CD1c-positive myeloid dendritic cell (primary cell): ENCODE data around the gene PPP5C.
A peak's percentile ranks its signal among the peaks of the same experiment; 100 is the strongest.
"Not testable (repeated sequence)": the region's sequence is repeated elsewhere in the genome, so short reads cannot be mapped to it uniquely, and the experiment has no call there.

ENCODE experiments used
- DNase-seq: peaks from one replicate; pipeline ENCODE4 v3.0.0-alpha.2; 2016; ENCODE audit errors: extremely low spot score

Gene PPP5C

DNA sequence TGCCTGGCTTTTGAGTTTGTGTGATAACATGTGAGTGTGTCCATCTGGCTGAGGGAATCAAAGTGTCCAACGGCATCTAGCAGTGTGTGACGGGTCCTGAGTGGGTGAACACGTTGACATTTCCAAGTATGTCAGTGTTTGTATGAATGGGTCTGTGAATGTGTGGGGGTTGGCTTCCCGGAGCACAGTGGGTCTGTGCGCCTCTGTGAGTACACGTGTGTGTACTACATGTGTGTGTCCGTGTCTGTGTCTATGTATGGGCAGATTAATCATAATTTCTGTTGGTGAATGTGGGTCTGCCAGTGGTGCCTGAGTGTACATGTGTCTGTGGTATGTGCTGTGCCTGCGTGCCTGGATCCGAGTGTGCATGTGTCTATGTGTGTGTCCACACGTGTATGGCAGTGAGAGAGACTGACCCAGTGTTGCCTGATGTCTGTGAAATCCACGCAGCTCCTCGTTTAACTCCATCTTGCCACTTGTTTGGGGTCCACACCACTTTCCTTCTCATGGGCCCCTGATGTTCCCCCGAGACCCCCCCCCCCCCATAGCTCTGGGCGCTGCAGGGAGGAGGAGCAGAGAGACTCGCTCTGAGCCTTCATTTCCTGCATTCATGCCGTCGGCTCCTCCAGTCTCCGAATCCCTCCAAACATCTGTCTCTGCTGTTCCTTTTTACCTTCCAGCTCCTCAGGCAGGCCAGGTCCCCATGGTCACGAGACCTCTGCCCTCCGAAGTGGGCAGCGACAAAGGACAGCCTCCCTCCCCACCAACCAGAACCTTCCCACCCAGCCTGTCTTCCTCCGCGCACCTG, 61.2 kb downstream of the PPP5C start:
- no peak for DNase-seq

DNA sequence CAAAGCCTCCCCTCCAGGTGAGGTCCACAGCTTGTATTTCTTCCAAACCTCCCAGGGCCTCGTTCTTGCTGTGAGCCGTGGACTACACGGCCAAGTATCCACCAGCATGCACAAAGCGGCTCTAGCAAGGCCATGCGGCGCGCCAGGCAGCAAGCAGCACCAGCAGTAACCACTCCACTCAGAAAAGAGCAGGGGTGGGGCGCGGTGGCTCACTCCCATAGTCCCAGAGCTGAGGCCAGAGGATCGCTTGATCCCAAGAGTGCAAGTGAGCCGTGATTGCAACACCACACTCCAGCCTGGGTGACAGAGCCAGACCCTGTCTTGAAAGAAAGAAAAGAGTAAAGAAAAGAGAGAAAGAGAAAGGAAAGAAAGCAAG, 61.8 kb downstream of the PPP5C start:
- DNase-seq = no peak

DNA sequence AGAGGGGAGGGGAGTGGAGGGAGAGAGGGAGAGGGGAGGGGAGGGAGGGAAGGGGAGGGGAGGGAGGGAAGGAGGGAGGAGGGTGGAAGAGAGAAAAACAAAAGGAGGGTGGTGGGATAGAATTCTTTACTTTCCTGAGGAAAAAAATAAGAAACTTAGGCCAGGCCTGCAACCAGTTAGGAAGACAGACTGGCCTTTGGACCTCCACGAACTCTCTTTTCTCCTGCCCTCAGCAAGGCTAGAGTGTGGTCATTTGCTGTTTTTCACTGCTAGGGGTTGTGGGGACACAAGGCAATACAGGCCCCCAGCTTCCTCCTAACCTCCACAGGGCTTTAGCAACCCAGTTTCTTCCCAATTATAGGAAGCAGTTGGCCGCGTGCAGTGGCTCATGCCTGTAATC, 62.3 kb downstream of the PPP5C start:
- DNase-seq = no peak

GRCh38 chr19:46410205-46411087, 63.6 kb downstream of the PPP5C start:
- no peak for DNase-seq

DNA sequence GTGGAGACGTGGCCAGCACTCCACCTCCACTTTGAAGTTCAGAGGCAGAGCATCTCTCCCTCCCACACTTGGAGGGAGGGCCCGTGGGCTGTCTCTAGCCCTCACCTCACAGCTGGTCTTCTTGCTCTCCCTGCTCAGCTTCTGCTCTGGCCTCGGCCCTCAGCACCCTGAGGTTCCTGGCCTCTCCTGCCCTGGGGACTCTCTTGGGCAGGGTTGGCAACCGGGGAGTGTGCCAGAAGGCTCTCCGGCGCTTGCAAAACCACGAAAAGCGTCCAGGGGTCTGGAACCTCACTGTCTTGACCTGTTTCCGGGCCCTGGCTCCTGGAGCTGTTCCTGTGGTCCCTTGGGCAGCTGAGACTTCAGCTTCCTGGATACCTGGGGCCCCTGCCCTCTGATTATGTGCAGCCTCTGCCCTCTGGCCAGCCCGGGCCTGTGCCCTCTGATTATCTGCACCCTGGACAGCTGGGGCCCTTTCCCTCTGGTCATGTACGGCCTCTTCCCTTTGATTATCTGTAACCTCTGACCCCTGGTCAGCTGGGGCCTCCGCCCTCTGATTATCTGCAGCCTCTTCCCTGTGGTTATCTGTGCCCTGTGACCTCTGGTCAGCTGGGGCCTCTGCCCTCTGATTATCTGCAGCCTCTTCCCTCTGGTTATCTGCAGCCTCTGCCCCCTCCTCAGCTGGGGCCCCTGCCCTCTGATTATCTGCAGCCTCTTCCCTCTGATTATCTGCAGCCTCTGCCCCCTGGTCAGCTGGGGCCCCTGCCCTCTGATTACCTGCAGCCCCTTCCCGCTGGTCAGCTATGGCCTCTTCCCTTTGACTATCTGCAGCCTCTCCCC, 64.4 kb downstream of the PPP5C start:
- DNase-seq = no peak

GRCh38 chr19:46411925-46412649, 65.2 kb downstream of the PPP5C start:
- no peak for DNase-seq

GRCh38 chr19:46412650-46413261, 65.9 kb downstream of the PPP5C start:
- no peak for DNase-seq

- no peak for DNase-seq
These were observed 66.6 kb downstream of the PPP5C start, which contains the start of gene CCDC8 for GRCh38 chr19:46413262-46414031. TSS of gene CCDC8 (minus strand) at chr19:46413564. CDS start at chr19:46412810, 754 bp downstream.

GRCh38 chr19:46414899-46415298, 68.0 kb downstream of the PPP5C start:
- DNase-seq = not testable (repeated sequence)

GRCh38 chr19:46415804-46416709, 69.2 kb downstream of the PPP5C start:
- DNase-seq = peak; percentile 13

DNA sequence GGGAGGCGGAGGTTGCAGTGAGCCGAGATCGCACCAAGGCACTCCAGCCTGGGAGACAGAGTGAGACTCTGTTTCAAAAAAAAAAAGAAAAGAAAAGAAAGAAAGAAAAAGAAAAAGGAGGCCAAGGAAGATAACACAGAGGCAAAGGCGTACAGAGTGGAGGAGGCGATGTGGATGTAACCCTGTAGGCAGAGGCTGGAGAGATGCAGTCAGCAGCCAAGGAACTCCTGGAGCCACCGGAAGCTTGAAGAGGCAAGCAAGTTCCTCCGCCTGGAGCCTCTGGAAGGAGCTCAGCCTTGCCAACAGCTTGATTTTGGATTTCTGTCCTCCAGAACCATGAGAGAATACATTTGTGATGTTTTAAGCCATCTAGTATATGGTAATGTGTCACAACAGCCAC, 73.2 kb downstream of the PPP5C start:
- no peak for DNase-seq

DNA sequence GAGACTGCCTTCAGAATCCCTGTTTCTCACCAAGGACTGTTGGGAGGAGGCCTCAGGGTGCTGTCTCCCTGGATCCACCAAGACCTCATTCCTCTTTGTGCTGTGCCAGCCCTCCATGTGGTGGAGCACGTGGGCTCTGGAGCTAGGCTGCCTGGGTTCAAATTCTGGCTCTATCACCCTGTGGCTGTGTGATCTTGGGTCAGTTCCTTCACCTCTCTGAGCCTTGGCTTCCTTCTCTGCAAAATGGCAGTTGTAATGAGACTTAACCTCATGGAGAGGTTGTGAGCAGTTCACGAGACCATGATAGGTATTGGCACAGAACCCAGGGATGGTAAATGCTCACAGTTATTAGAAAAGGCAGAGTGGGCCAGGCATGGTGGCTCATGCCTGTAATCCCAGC, 75.5 kb downstream of the PPP5C start:
- DNase-seq = no peak

DNA sequence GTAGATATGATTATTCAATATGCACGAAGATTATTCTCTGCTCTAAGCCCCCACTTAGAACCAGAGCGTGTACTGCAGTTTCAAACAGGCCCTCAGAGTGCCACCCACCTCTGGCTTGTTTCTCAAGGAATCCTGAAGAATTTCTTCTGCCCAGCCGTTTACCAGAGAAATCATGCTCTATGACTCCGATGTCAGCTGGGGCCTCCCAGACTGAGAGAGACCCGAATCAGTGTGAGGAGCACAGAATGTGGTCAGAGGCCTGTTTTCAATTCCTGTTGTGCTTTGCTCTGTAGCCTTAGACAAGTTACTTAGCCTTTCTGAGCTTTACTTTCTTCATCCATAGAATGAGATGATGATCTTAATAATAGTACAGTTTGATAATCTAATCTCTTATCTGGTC, 76.3 kb downstream of the PPP5C start:
- no peak for DNase-seq

- no peak for DNase-seq
These were observed 79.2 kb downstream of the PPP5C start for GRCh38 chr19:46426035-46426505.

- no peak for DNase-seq
These were observed 79.7 kb downstream of the PPP5C start for GRCh38 chr19:46426506-46427162.

- DNase-seq = no peak
These were observed 80.7 kb downstream of the PPP5C start for GRCh38 chr19:46427518-46428045.

- DNase-seq = peak; percentile 63
These were observed 81.6 kb downstream of the PPP5C start, which contains the start of gene PNMA8C for GRCh38 chr19:46428239-46429135. TSS of gene PNMA8C (minus strand) at chr19:46428936. CDS start at chr19:46428359, 577 bp downstream.
